Trophoblast cell (in vitro differentiated cells and primary cell): ENCODE data around the gene RNF182.

Source experiments
- DNase-seq, 2 donors: peaks; one replicate each; pipeline ENCODE4 v3.0.0-alpha.2; 2016
- H2AFZ ChIP-seq: 2 replicates; pipeline ENCODE4 v1.6.1; 2013; ENCODE audit warnings: low read length, moderate library complexity, mild to moderate bottlenecking; ENCODE audit not compliant: insufficient read depth, poor library complexity
- H2AK5ac ChIP-seq: 2 replicates; pipeline ENCODE4 v1.6.1; 2013; ENCODE audit warnings: mild to moderate bottlenecking, low read length
- H2BK120ac ChIP-seq: 2 replicates; pipeline ENCODE4 v1.6.1; 2013; ENCODE audit warnings: low read length, mild to moderate bottlenecking, moderate library complexity; ENCODE audit not compliant: insufficient read depth, poor library complexity
- H2BK12ac ChIP-seq: 2 replicates; pipeline ENCODE4 v1.6.1; 2013; ENCODE audit warnings: mild to moderate bottlenecking, low read length, moderate library complexity
- H2BK5ac ChIP-seq: 2 replicates; pipeline ENCODE4 v1.6.1; 2013; ENCODE audit warnings: low read length, low read depth, moderate library complexity, mild to moderate bottlenecking; ENCODE audit not compliant: poor library complexity
- H3K14ac ChIP-seq: 2 replicates; pipeline ENCODE4 v1.6.1; 2013; ENCODE audit warnings: mild to moderate bottlenecking, low read length
- H3K18ac ChIP-seq: 2 replicates; pipeline ENCODE4 v1.6.1; 2013; ENCODE audit warnings: mild to moderate bottlenecking, low read length
- H3K23ac ChIP-seq: 2 replicates; pipeline ENCODE4 v1.6.1; 2013; ENCODE audit warnings: low read length
- H3K27ac ChIP-seq: 2 replicates; pipeline ENCODE4 v1.5.1; 2013; ENCODE audit warnings: low read depth, mild to moderate bottlenecking, inconsistent platforms, low read length, moderate library complexity
- H3K27me3 ChIP-seq: 2 replicates; pipeline ENCODE4 v1.6.1; 2013; ENCODE audit warnings: inconsistent platforms, mild to moderate bottlenecking, low read length, moderate library complexity; ENCODE audit not compliant: insufficient read depth
- H3K36me3 ChIP-seq, 2 experiments: 1 replicate in 1 of 2; 2 replicates in 1 of 2; pipeline ENCODE4 v1.6.1; 2013; ENCODE audit warnings: low read length in 2 of 2, mild to moderate bottlenecking in 2 of 2, moderate library complexity in 1 of 2; ENCODE audit not compliant: insufficient read depth in 2 of 2, control insufficient read depth in 1 of 2
- H3K4ac ChIP-seq: 2 replicates; pipeline ENCODE4 v1.6.1; 2013; ENCODE audit warnings: low read depth, mild to moderate bottlenecking, low read length, moderate library complexity
- H3K4me1 ChIP-seq, 2 experiments: 1 replicate in 1 of 2; 2 replicates in 1 of 2; pipeline ENCODE4 v1.6.1; 2013; ENCODE audit warnings: low read length in 2 of 2, mild to moderate bottlenecking in 2 of 2, moderate library complexity in 1 of 2; ENCODE audit not compliant: insufficient read depth in 2 of 2, control insufficient read depth in 1 of 2
- H3K4me2 ChIP-seq: 2 replicates; pipeline ENCODE4 v1.6.1; 2013; ENCODE audit warnings: inconsistent platforms, mild to moderate bottlenecking, low read length, moderate library complexity
- H3K4me3 ChIP-seq: 2 replicates; pipeline ENCODE4 v1.5.1; 2013; ENCODE audit warnings: mild to moderate bottlenecking, low read depth, low read length, inconsistent platforms
- H3K79me1 ChIP-seq: one replicate; pipeline ENCODE4 v1.6.1; 2013; ENCODE audit warnings: low read length
- H3K79me2 ChIP-seq: 2 replicates; pipeline ENCODE4 v1.6.1; 2013; ENCODE audit warnings: low read length, mild to moderate bottlenecking; ENCODE audit not compliant: control insufficient read depth, insufficient read depth, poor library complexity
- H3K9ac ChIP-seq: 2 replicates; pipeline ENCODE4 v1.6.1; 2013; ENCODE audit warnings: mild to moderate bottlenecking, low read length
- H3K9me3 ChIP-seq: 2 replicates; pipeline ENCODE4 v1.6.1; 2013; ENCODE audit warnings: low read depth, mild to moderate bottlenecking, control low read depth, inconsistent platforms, low read length; ENCODE audit not compliant: insufficient read depth
- H4K12ac ChIP-seq: 2 replicates; pipeline ENCODE4 v1.6.1; 2013; ENCODE audit warnings: low read depth, mild to moderate bottlenecking, low read length, moderate library complexity
- H4K8ac ChIP-seq: 2 replicates; pipeline ENCODE4 v1.6.1; 2013; ENCODE audit warnings: low read depth, mild to moderate bottlenecking, low read length, moderate library complexity
- H4K91ac ChIP-seq: one replicate; pipeline ENCODE4 v1.6.1; 2013; ENCODE audit warnings: low read depth, mild to moderate bottlenecking, low read length, moderate library complexity
- WGBS: extraction: QIAGEN DNeasy Blood & Tissue Kit; methylation state at CpG from one replicate; pipeline ENCODE4 v1.1.7; 2013; ENCODE audit warnings: missing lambda C conversion rate; ENCODE audit not compliant: insufficient read length, insufficient coverage; ENCODE audit errors: extremely low coverage; 5-methylcytosine and 5-hydroxymethylcytosine counted together

Gene RNF182

DNA sequence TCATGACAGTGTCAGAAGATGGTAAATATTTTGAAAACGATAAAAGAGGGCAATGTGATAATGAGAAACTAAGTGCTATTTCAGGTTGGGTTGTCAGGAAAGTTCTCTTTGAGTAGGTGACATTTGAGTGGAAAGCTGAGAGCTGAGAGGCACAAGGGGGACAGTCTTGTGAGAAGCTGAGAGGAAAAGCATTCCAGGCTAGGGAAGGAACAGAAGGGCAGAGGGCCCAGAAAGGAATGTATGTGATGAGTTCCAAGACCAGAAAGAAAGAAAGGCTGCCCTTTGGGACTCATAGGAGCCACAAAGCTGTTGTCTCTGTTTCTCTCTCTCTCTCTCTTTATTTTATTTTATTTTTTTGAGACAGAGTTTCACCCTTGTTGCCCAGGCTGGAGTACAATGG lies 7.6 kb upstream of the RNF182 start:
- H4K91ac ChIP-seq, result no peak overlapping the region

DNA sequence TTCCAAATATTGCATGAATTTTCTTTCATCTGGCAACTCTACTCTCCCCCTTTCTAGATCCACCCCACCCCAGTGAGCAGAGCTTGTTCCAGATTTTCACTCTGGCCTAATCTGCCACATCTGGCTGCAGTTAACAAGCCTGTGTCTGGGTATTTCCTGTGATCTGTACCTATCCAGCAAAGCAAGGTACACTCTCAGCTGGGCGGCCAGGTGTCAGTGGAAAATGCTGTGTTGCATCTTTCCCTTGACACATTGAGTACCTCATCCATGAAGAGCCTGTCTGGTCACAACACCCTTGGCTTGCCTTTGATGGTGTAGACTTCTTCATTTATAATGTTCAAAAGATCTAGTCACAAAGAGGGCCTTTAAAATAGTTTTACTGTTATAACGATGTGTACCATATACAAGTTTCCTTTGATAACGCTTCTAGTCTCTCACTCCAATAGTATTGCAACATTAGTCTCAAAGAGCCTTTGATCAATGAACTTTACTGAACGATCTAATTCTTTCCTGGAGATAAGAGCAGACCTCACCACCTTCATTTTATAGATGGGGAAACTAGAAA lies 6.0 kb upstream of the RNF182 start:
- H3K9me3 ChIP-seq, result no peaks in the 10 kb centered on the region
- H4K12ac ChIP-seq, result no peak overlapping the region
- no peaks in the 10 kb centered on the region for H3K79me2 ChIP-seq
- no peak overlapping the region for H4K8ac ChIP-seq
- H3K27ac ChIP-seq, result no peak overlapping the region
- WGBS, result no CpG with 5 or more reads among the region's 4 CpGs
- no peaks in the 10 kb centered on the region for H3K36me3 ChIP-seq
- H3K4me1 ChIP-seq, result peaks cover 0 to under 1% of the 10 kb centered on the region in 2 experiments
- no peak overlapping the region for H3K14ac ChIP-seq
- no peak overlapping the region for H3K9ac ChIP-seq
- no peak overlapping the region for H2BK12ac ChIP-seq
- H3K27me3 ChIP-seq, result no peaks in the 10 kb centered on the region
- H2AK5ac ChIP-seq, result no peak overlapping the region
- H2BK120ac ChIP-seq, result no peak overlapping the region
- no peak overlapping the region for H3K23ac ChIP-seq
- no peaks in the 10 kb centered on the region for H3K79me1 ChIP-seq
- no peak overlapping the region for H2BK5ac ChIP-seq
- H3K18ac ChIP-seq, result no peak overlapping the region
- no peak overlapping the region for H4K91ac ChIP-seq
- H3K4me3 ChIP-seq, result no peak overlapping the region
- no peak overlapping the region for H2AFZ ChIP-seq
- DNase-seq, result no peak
- H3K4ac ChIP-seq, result no peak overlapping the region
- H3K4me2 ChIP-seq, result no peak overlapping the region

More for the DNA sequence above, 7.6 kb upstream of the RNF182 start:
- H2AFZ ChIP-seq, result no peak overlapping the region
- DNase-seq, result no peak
- H3K4me3 ChIP-seq, result no peak overlapping the region
- H3K4me1 ChIP-seq, result no peaks in the 10 kb centered on the region
- 100% methylated on average over 1 of the region's 1 CpG for WGBS
- no peak overlapping the region for H3K4me2 ChIP-seq
- H4K12ac ChIP-seq, result no peak overlapping the region
- no peaks in the 10 kb centered on the region for H3K27me3 ChIP-seq
- no peak overlapping the region for H3K18ac ChIP-seq
- H2AK5ac ChIP-seq, result no peak overlapping the region
- no peak overlapping the region for H3K27ac ChIP-seq
- H3K9ac ChIP-seq, result no peak overlapping the region
- no peak overlapping the region for H2BK5ac ChIP-seq
- H3K4ac ChIP-seq, result no peak overlapping the region
- H2BK12ac ChIP-seq, result no peak overlapping the region
- no peak overlapping the region for H4K8ac ChIP-seq
- H3K79me2 ChIP-seq, result no peaks in the 10 kb centered on the region
- H3K36me3 ChIP-seq, result no peaks in the 10 kb centered on the region
- H3K14ac ChIP-seq, result no peak overlapping the region
- H3K79me1 ChIP-seq, result no peaks in the 10 kb centered on the region
- no peak overlapping the region for H2BK120ac ChIP-seq
- H3K9me3 ChIP-seq, result no peaks in the 10 kb centered on the region
- no peak overlapping the region for H3K23ac ChIP-seq

DNA sequence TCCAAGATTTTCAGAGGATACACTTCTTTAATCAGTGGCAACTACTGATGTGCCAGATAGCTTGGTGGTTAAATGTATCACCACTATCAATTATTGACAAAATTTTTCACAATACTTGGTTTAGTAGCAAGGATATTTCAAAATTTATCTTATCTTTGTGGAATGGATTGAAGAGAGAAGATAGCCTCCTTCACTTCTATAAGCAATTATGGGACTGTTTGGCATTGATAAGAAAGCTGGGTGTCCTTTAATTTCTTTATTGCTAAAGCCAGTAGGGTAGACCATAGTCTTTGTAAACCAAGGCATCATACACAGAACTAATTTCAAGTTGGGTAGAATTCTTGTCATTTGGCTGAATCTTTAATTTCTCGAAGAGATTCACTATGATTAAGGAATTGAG lies 4.9 kb upstream of the RNF182 start:
- no peak for DNase-seq
- H4K12ac ChIP-seq, result no peak overlapping the region
- H3K4me1 ChIP-seq, result peaks cover 5 to 8% of the 10 kb centered on the region in 2 experiments
- no peak overlapping the region for H3K4me2 ChIP-seq
- no peak overlapping the region for H4K91ac ChIP-seq
- no peak overlapping the region for H3K23ac ChIP-seq
- H3K9me3 ChIP-seq, result no peaks in the 10 kb centered on the region
- no peaks in the 10 kb centered on the region for H3K79me1 ChIP-seq
- H3K27me3 ChIP-seq, result no peaks in the 10 kb centered on the region
- H2BK12ac ChIP-seq, result no peak overlapping the region
- H3K4ac ChIP-seq, result no peak overlapping the region
- no peak overlapping the region for H3K14ac ChIP-seq
- H4K8ac ChIP-seq, result no peak overlapping the region
- H2AK5ac ChIP-seq, result no peak overlapping the region
- H3K9ac ChIP-seq, result no peak overlapping the region
- H3K79me2 ChIP-seq, result no peaks in the 10 kb centered on the region
- no peak overlapping the region for H2AFZ ChIP-seq
- no peak overlapping the region for H3K27ac ChIP-seq
- H2BK120ac ChIP-seq, result no peak overlapping the region
- no peak overlapping the region for H3K4me3 ChIP-seq
- H3K18ac ChIP-seq, result no peak overlapping the region
- no peaks in the 10 kb centered on the region for H3K36me3 ChIP-seq
- H2BK5ac ChIP-seq, result no peak overlapping the region
- no CpG with 5 or more reads among the region's 1 CpG for WGBS

DNA sequence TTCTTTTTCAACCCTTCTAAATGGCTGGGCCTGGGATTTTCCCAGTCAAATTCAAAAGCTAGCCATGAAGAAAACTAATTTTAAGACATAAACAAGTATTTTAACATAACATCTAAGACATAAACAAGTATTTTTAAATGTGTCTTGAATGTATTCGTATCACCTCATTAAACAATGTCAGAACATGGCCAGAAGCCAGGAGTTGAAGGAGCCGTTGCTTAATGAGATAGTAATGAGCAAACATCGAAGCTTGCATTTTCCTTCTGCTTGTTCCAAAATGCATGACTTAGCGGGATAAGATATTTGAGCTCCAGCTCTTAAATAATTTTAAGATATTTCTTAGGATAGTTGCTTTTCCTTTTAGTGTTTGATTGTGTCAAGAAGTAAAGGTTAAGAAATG lies 4.2 kb upstream of the RNF182 start:
- H2AFZ ChIP-seq, result no peak overlapping the region
- H4K8ac ChIP-seq, result no peak overlapping the region
- H2BK5ac ChIP-seq, result no peak overlapping the region
- no peak overlapping the region for H3K4ac ChIP-seq
- no peak overlapping the region for H3K4me2 ChIP-seq
- no peak overlapping the region for H3K14ac ChIP-seq
- no peak overlapping the region for H3K27ac ChIP-seq
- no peak for DNase-seq
- no peaks in the 10 kb centered on the region for H3K79me1 ChIP-seq
- H3K79me2 ChIP-seq, result no peaks in the 10 kb centered on the region
- H2AK5ac ChIP-seq, result no peak overlapping the region
- no peak overlapping the region for H3K18ac ChIP-seq
- H3K23ac ChIP-seq, result no peak overlapping the region
- H3K9ac ChIP-seq, result no peak overlapping the region
- no peaks in the 10 kb centered on the region for H3K9me3 ChIP-seq
- no peak overlapping the region for H2BK12ac ChIP-seq
- H3K4me3 ChIP-seq, result no peak overlapping the region
- no peak overlapping the region for H4K91ac ChIP-seq
- peaks cover 6% of the 10 kb centered on the region for H3K27me3 ChIP-seq
- H2BK120ac ChIP-seq, result no peak overlapping the region
- H4K12ac ChIP-seq, result no peak overlapping the region
- no peaks in the 10 kb centered on the region for H3K36me3 ChIP-seq
- H3K4me1 ChIP-seq, result peaks cover 5 to 8% of the 10 kb centered on the region in 2 experiments
- no CpG with 5 or more reads among the region's 4 CpGs for WGBS
